DLD1 (cell line): ENCODE data around the gene CENPB.

Source experiments
- in situ Hi-C: cut with HindIII; loops from 2 replicates; pipeline ENCODE4 v1.10.0; 2017; ENCODE audit warnings: low sequenced_read_pairs

CENPB gene

DNA sequence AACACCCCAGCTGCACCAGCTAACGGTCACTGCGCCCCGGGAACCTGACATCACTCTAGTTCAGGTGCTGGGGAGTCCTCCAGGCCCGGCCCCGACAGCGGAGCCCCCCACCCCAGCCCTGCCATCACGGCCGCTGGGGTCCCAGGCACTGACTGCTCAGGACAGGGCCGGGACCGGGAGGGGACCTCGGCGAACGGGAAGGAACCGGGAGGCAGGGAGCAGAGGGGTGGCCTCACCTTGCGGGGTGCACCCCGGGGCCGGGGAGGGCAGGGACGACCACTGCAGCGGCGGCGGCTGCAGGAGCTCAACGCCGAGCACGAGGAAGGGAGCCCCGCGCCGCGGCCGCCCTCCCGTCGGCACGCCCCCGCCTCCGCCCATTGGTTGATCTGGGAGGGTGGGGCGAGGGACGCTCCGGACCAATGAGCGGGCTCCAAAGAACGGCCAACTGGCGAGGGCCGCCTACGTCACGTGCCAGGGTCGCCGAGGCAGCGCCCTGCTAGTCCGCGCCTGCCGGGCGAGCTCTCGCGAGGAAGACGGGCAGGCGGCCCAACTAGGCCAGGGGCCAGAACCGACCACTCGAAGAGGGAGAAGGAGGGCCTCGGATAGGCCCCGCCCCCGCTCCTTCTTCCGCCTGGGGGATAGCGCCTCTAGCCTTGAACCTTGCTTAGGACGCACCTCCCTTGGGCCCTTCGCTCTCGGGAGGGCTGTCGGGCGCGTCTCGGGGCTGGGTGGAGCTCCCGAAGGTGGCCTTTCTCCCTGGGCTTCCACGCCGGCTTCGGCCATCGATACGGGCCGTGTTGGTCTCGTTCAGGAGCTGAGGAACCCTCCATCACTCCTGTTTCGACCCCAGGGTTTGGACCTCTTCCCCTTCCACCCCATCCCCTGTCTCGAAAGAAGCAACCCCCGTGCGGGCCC lies 18.9 kb downstream of the CENPB start, which contains the start of gene ADISSP:
ADISSP (minus strand) TSS at position 327 of the 915 bp plus-strand sequence. CDS start 7,653 bp downstream, outside the sequence.
- in situ Hi-C loops: no loop called here

DNA sequence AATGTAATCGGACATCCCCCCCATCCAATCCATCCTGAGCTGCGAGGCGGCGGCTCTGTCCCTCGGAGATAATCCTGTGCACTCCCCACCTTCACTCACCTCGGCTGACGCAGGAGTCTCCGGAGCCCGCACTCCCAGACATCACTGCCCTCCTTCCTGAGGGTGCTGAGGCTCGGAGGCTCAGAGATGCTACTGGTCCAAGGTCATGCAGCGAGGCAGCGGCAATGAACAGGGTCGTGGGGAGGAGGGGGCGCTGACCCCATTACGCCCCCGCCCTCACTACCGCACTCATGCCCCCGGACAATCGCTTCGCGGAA lies 19.5 kb downstream of the CENPB start:
- in situ Hi-C loops: no loop called here

DNA sequence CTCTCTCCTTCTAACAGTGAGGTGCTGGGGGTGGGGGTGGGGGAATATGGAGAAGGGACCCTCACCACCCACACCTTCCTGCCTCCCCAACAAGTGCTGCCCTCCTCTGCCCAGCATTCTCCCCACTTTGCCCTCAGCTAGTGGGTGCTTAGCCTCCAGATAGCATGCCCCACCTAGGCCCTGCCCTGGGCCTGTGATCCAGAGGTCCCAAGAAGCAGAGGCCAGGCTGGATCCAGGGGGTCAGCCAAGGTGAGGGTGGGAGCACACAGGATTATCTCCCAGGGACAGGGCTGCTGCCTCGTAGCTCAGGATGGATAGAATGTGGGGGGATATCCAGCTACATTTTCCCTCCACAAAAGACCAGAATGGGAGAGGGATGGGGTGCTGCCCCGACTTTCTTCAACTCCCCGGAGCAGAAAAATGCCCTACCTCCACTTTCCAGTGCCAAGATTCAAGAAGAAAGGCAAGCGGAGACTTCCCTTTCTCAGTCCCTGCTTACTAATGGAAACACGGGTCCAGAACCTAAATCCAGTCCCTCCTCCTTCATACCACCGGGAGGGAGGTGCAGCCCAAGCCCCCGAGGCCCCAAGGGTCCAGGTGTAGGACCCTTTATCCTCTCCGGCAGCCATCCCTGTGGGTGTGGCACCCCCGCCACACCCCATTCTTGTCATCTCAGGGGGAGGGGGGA lies 20.0 kb downstream of the CENPB start:
- in situ Hi-C loops: no loop called here

GRCh38 chr20:3765171-3765882 lies 21.2 kb downstream of the CENPB start:
- in situ Hi-C loops: no loop called here

- in situ Hi-C loops: no loop called here
Observed at GRCh38 chr20:3764659-3765058, 21.9 kb downstream of the CENPB start.

DNA sequence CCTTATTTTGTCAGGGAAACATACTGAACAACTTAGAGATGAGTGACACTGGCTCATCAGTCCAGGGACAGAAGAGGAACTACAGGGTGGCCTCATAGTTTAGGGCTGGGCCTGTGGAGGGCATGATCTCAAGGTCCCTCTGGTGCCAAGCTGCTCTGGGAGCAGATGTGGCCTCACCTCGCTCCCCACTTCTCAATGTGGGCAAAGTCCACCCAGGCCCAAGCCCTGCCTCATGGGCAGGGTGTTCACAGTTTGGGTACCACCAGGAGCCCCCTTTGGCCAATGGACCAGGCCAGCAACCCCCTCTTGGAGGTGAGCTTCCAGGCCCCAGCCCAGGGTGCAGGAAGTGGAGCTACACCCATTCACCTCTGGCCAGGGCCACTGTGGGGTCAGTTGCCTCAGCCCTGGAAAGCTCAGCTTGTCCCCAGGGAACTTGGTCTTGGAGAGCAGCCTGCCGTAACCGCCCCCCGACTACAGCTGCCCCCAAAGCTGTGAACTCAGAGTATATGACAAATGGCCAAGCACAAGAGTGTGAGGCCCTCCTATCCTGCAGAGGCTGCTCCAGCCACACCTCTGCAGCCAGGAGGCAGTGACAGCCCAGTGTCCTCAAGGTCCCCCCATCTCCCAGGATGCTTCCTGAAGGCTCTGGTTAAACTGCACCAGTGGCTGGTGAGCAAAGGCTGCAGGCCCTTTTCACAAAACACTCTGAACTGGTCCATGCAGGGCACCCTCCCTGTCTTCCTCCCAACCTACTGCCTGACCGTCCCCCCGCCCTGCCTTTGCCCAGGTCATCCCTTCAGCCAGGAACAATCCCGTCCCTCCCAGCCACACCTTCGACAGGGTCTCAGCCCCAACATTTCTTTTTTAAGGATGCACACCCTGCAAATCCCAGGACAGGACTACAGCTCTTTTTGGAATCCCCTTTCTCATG lies 22.6 kb downstream of the CENPB start:
- in situ Hi-C loops: no loop called here

DNA sequence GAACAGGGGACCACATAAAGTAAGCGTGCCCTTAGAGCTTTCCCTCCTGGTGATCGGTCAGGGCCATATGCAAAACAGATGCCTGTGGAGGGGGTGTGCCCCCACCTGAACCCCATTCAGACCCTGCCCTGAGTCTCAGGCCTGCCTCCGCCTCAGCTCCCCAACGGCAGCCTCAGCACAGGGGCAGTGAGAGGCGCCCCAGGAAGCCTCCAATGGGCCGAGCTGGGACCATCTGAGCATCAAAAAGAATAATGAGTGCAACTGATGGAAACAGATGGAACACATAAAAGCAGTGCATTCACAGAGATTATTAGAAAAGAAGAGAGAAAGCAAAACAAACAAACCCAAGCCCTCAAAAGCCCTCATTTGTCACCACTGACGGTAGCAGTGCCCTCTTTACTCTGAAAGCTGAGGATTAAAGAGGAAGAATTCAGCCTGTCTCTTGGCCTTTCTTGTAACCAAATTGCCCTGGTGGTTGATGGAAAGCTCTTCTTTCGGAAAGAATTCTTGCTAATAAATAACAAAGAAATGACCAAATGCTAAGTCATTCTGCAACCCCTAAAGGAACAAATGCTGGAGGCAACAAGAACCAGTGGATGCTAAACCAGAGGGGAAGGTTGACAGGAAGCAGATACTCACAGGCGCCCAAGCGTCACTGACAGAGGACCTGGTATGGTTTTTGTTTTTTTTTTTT lies 25.7 kb downstream of the CENPB start:
- in situ Hi-C loops: no loop called here

- in situ Hi-C loops: no loop called here
Observed at GRCh38 chr20:3759884-3760283, 26.7 kb downstream of the CENPB start.

- in situ Hi-C loops: no loop called here
Observed at GRCh38 chr20:3759316-3759823, 27.2 kb downstream of the CENPB start.

GRCh38 chr20:3758566-3758965 lies 28.0 kb downstream of the CENPB start:
- in situ Hi-C loops: no loop called here

DNA sequence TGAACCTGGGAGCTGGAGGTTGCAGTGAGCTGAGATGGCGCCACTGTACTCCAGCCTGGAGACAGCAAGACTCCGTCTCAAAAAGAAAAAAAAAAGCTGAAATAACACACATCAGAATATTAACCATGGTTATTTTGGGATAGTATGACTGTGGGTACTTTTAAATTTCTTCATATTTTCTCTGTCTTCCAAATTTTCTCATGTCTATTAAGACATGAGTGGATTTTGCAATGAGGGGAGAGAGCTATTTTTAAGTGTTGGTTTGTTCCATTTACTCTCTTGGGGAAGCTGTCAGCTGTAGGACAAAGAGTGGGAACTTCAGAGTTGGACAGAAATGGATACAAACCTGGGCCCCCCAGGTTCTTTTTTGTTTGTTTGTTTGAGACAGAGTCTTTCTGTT lies 29.3 kb downstream of the CENPB start:
- in situ Hi-C loops: no loop called here

DNA sequence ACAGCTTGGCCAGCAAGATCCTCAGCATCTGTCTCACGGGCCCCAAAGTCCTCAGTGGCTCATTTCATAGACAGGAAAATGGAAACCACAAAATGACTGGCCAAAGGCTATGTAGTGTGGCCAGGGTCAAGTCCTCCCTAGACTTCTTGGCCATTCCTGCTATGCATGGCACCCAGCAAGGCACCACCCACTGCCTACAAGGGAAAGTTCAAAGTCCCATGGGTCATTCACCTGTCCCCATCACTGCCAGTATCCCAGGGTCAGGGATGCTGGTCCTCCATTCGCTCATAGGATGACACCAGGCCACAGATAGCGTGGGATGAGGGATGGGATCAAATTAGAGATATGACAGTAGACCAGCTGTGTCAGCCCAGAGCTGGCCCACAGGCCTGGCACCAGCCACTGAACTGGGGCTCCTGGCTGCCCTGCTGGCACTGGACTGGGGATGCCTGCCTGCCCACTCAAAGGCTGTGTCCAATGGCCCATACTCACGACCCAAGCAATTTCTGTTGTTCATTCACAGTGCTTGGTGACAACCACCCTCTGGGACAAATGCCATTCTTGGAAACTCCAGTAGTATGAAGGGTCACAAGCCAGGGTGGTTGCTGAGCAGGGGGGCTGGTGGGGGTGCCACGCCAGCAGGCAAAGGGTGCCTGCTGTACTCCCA lies 30.6 kb downstream of the CENPB start:
- in situ Hi-C loops: no loop called here

DNA sequence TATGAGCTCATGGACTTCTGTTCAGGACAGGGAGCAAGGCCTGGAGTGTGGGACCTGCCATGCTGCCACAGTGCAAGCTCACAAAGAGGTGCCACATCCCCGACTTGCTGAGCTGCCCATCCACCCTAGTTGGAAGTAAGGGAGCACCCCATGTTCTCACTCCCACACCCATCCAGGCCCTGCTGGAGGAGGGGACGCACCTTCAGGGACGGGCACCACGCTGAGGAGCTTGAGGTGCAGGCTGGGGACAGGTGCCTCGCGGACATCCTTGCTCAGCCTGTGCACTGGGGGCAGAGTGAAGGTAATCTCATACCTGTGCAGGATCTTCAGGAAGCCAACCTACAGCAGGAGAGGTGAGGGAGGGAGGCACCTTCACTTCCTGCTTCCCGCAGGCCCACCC lies 31.3 kb downstream of the CENPB start:
- in situ Hi-C loops: no loop called here

- in situ Hi-C loops: no loop called here
Observed at GRCh38 chr20:3754276-3754630, 32.3 kb downstream of the CENPB start.

- in situ Hi-C loops: no loop called here
Observed at GRCh38 chr20:3753501-3754275, 32.9 kb downstream of the CENPB start.

- in situ Hi-C loops: no loop called here
Observed at GRCh38 chr20:3753098-3753497, 33.4 kb downstream of the CENPB start.

DNA sequence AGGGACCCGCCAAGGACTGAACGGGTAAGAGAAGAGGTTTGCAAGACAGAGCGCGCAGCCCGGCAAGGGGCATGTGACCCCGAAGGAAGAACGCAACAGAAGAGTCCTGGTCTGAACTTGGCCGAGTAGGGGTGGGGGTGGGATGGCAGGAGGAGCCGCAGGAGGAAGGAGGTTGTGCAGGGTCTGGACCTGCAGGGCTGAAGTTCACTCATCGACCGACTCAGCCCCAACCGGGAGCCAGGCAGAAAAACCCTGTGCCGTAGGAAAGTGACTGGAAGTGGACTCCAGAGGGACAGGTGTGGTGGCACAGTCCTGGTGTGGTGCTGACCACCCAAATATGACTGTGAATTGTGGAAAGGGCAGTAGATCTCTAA lies 34.2 kb downstream of the CENPB start:
- in situ Hi-C loops: no loop called here

DNA sequence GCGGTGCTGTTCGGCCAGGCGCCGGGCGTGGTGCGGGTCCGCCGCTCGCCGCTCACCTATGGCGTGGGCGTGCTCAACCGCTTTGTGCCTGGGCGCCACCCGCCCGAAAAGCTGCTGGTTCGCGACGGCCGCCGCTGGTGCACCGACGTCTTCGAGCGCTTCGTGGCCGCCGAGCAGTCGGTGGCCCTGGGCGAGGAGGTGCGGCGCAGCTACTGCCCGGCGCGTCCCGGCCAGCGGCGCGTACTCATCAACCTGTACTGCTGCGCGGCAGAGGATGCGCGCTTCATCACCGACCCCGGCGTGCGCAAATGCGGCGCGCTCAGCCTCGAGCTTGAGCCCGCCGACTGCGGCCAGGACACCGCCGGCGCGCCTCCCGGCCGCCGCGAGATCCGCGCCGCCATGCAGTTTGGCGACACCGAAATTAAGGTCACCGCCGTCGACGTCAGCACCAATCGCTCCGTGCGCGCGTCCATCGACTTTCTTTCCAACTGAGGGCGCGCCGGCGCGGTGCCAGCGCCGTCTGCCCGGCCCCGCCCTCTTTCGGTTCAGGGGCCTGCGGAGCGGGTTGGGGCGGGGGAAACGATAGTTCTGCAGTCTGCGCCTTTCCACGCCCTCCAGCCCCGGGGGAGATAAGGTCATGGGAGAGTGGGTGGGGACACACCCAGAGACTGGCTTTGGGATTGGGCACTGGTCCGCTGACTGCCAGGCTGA lies 34.7 kb downstream of the CENPB start:
- in situ Hi-C loops: no loop called here
